Loucy (cell line): ENCODE results near the gene DLX6.
A peak's percentile ranks its signal among the peaks of the same experiment; 100 is the strongest.
"Not testable (repeated sequence)": the region's sequence is repeated elsewhere in the genome, so short reads cannot be mapped to it uniquely, and the experiment has no call there.

Source experiments
- H2AFZ ChIP-seq: fragments of 200-600 bp; sonication (generic); 2 replicates; pipeline ENCODE4 v1.6.0; 2016; ENCODE audit warnings: antibody characterized with exemption, mild to moderate bottlenecking, low read length, moderate library complexity
- H3F3A ChIP-seq: fragments of 200-600 bp; 2 replicates; pipeline ENCODE4 v1.6.0; 2016; ENCODE audit warnings: antibody characterized with exemption, low read depth, mild to moderate bottlenecking
- H3K27me3 ChIP-seq: fragments of 200-600 bp; sonication (generic); 2 replicates; pipeline ENCODE4 v1.6.1; 2014; ENCODE audit warnings: low read length, mild to moderate bottlenecking; ENCODE audit not compliant: insufficient read depth, poor library complexity, severe bottlenecking
- H3K36me3 ChIP-seq: fragments of 200-600 bp; sonication (generic); 2 replicates; pipeline ENCODE4 v1.6.1; 2016; ENCODE audit warnings: low read length; ENCODE audit not compliant: insufficient read depth
- H3K4me1 ChIP-seq: fragments of 200-600 bp; sonication (generic); 2 replicates; pipeline ENCODE4 v1.5.1; 2014; ENCODE audit warnings: low read length, mild to moderate bottlenecking; ENCODE audit not compliant: insufficient read depth, poor library complexity, severe bottlenecking
- H3K4me2 ChIP-seq: fragments of 200-600 bp; sonication (generic); 2 replicates; pipeline ENCODE4 v1.6.0; 2014; ENCODE audit warnings: antibody characterized with exemption, low read length, low read depth, mild to moderate bottlenecking; ENCODE audit not compliant: poor library complexity, severe bottlenecking
- H3K4me3 ChIP-seq: fragments of 200-600 bp; sonication (generic); 2 replicates; pipeline ENCODE4 v1.5.1; 2014; ENCODE audit warnings: low read length, mild to moderate bottlenecking, mixed read lengths; ENCODE audit not compliant: poor library complexity, severe bottlenecking
- H3K79me2 ChIP-seq: fragments of 200-600 bp; sonication (generic); 2 replicates; pipeline ENCODE4 v1.6.1; 2014; ENCODE audit warnings: low read length; ENCODE audit not compliant: insufficient read depth
- H3K9ac ChIP-seq: fragments of 200-600 bp; sonication (generic); 2 replicates; pipeline ENCODE4 v1.6.0; 2014; ENCODE audit warnings: mild to moderate bottlenecking, low read depth, low read length, moderate library complexity; ENCODE audit not compliant: poor library complexity, severe bottlenecking
- H3K9me2 ChIP-seq: fragments of 200-600 bp; sonication (generic); replicated peaks from 2 replicates; pipeline ENCODE4 v1.6.1; 2016; ENCODE audit warnings: low read depth, low read length, mixed read lengths
- H3K9me3 ChIP-seq: fragments of 200-600 bp; sonication (generic); 2 replicates; pipeline ENCODE4 v1.6.1; 2014; ENCODE audit warnings: mild to moderate bottlenecking, antibody characterized with exemption, low read length, low read depth; ENCODE audit not compliant: insufficient read depth
- H4K20me1 ChIP-seq: fragments of 200-600 bp; sonication (generic); 2 replicates; pipeline ENCODE4 v1.6.0; 2014; ENCODE audit warnings: antibody characterized with exemption, low read length, mild to moderate bottlenecking; ENCODE audit not compliant: insufficient read depth, poor library complexity, severe bottlenecking
- CTCF ChIP-seq: fragments of 200-600 bp; sonication (generic); conservative IDR thresholded peaks from 2 replicates; pipeline ENCODE4 v1.5.1; 2014; ENCODE audit warnings: mild to moderate bottlenecking, antibody characterized with exemption, low read length
- EZH2phosphoT487 ChIP-seq: fragments of 200-600 bp; IDR thresholded peaks from 2 replicates; pipeline ENCODE4 v1.6.1; 2018; ENCODE audit warnings: antibody characterized with exemption, mild to moderate bottlenecking, moderate library complexity, borderline replicate concordance

Gene DLX6

DNA sequence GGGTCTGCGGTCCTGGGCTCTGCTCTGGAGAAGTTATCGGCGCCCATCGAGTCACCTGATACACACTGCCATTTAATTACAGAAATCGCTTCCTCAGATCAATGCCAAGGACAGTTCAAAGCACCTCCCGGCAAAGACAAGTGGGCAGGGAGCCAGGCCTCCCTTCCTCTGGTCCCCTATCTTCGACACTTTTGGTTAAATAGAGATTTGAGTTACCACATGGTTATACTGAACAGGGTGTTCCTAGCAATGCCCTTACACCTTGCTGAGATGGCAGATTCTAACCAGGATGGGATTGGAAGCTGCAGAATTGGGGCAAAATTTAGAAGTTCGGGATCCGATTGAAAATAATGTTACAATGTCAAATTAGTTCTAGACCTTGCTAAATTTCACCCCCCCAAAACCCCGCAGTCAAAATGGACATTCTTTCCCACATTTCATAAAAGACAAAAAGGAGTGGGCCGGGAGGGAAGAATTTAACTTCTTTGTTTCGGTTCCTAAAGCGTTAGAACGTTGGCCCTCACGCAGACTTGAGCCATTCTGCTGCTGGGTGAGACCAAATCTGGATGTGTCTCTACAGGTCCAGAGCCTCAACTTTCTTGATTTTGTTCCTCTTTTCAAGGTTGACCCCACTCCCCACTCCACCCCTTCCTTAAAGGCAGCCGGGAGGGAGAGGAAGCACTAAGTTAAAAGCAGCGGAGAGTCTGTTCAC is 21.5 kb downstream of the DLX6 start:
- Histone ChIP-seq H3K9me3 (no peaks in the 10 kb centered on the region), H3K4me2 (peak overlapping the region; percentile 66)

DNA sequence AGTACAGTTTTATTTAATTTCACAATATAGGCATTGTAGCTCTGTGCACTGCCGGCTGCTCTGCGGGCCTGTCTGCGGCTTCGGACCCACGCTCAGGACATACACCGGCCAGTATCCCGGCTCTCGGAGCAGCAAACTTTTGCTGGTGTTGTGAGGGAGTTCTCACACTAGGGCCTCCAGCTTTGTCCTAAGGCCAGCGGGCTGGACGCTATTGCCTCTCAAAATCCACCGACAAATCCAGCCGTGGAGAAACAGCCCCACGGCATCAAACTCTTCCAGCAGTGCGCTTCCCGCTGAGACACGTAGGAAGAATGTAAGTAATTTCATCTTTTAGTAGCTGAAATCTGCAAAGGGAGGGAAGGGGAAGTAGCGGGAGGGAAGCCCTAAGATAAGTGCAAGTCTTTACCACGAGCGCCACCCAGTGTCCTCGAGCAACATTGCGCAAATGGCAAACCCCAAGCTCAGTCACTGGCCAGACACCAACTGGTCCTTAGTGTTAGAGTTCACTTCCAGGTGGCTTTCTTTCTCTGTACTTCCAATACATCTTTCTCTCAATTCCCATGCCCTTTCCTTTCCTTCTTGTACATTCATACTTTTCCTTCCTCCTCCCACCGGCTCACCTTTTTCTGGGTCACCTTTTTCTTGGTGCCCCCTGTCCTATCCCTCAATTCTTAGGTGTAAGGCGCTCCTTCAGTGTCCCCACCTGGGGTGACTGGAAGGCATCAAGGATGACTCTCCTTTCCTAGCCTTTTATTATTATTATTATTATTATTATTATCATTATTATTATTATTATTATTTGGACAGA is 22.3 kb downstream of the DLX6 start:
- peak overlapping the region; percentile 70 for H3K4me3 ChIP-seq
- TF ChIP-seq EZH2phosphoT487 = no peak
- TF ChIP-seq CTCF = peak; percentile 91
- no peaks in the 10 kb centered on the region for H3K79me2 ChIP-seq
- H4K20me1 ChIP-seq = no peaks in the 10 kb centered on the region
- peak overlapping the region; percentile 66 for H3K4me2 ChIP-seq
- no peaks in the 10 kb centered on the region for H3K9me3 ChIP-seq
- H3F3A ChIP-seq = no peaks in the 10 kb centered on the region
- peak overlapping the region; percentile 90 for H2AFZ ChIP-seq
- H3K36me3 ChIP-seq = no peaks in the 10 kb centered on the region
- H3K27me3 ChIP-seq = peaks cover 5% of the 10 kb centered on the region
- no peaks in the 10 kb centered on the region for H3K4me1 ChIP-seq
- peak overlapping the region; percentile 49 for H3K9ac ChIP-seq
- no peaks in the 10 kb centered on the region for H3K9me2 ChIP-seq

More for the DNA sequence above, 21.5 kb downstream of the DLX6 start:
- Histone ChIP-seq H3K9ac (peak overlapping the region; percentile 49), H3K79me2 (no peaks in the 10 kb centered on the region), H3K27me3 (peaks cover 5% of the 10 kb centered on the region), H3F3A (no peaks in the 10 kb centered on the region), H3K9me2 (no peaks in the 10 kb centered on the region), H3K36me3 (no peaks in the 10 kb centered on the region), H3K4me1 (no peaks in the 10 kb centered on the region), H4K20me1 (no peaks in the 10 kb centered on the region), H3K4me3 (peak overlapping the region; percentile 70), H2AFZ (peak overlapping the region; percentile 90)
- no peak for TF ChIP-seq CTCF
- no peak for TF ChIP-seq EZH2phosphoT487

- not testable (repeated sequence) for H3K4me1 ChIP-seq, H3K79me2 ChIP-seq, H3K27me3 ChIP-seq, H2AFZ ChIP-seq, H3K4me3 ChIP-seq, H3K4me2 ChIP-seq, H3K9me2 ChIP-seq, H3K9me3 ChIP-seq, H3F3A ChIP-seq, H4K20me1 ChIP-seq, H3K9ac ChIP-seq, H3K36me3 ChIP-seq
Observed at GRCh38 chr7:97034213-97034852, 29.0 kb downstream of the DLX6 start.
